KMS-11 (cell line): ENCODE results near the gene NHERF2.

Experiments
- H2AFZ ChIP-seq: fragments of 200-600 bp; sonication (generic); 2 replicates; pipeline ENCODE4 v1.6.1; 2016; ENCODE audit warnings: antibody characterized with exemption, mixed run types, low read depth
- H3K27ac ChIP-seq: fragments of 200-600 bp; sonication (generic); 2 replicates; pipeline ENCODE4 v1.6.1; 2016; ENCODE audit warnings: mild to moderate bottlenecking, mixed run types
- H3K27me3 ChIP-seq: fragments of 200-600 bp; sonication (generic); 2 replicates; pipeline ENCODE4 v1.6.1; 2017; ENCODE audit warnings: mild to moderate bottlenecking, low read depth, mixed run types, moderate library complexity; ENCODE audit not compliant: insufficient read depth
- H3K36me3 ChIP-seq: fragments of 200-600 bp; sonication (generic); 2 replicates; pipeline ENCODE4 v1.6.1; 2017; ENCODE audit warnings: mild to moderate bottlenecking, mixed run types; ENCODE audit not compliant: insufficient read depth
- H3K4me1 ChIP-seq: fragments of 200-600 bp; sonication (generic); 2 replicates; pipeline ENCODE4 v1.6.1; 2016; ENCODE audit warnings: mild to moderate bottlenecking, low read depth, mixed run types; ENCODE audit not compliant: poor library complexity, severe bottlenecking
- H3K4me2 ChIP-seq: fragments of 200-600 bp; sonication (generic); 2 replicates; pipeline ENCODE4 v1.7.0; 2016; ENCODE audit warnings: mild to moderate bottlenecking, mixed run types
- H3K4me3 ChIP-seq: fragments of 200-600 bp; sonication (generic); IDR thresholded peaks from 2 replicates; pipeline ENCODE4 v1.6.1; 2017; ENCODE audit warnings: low read depth, low read length, mixed read lengths; ENCODE audit not compliant: insufficient read depth
- H3K79me2 ChIP-seq: fragments of 200-600 bp; sonication (generic); 2 replicates; pipeline ENCODE4 v1.6.1; 2016; ENCODE audit warnings: low read depth, mixed run types; ENCODE audit not compliant: insufficient read depth
- H3K9ac ChIP-seq: fragments of 200-600 bp; sonication (generic); 2 replicates; pipeline ENCODE4 v1.6.1; 2016; ENCODE audit warnings: mild to moderate bottlenecking, mixed run types
- H4K20me1 ChIP-seq: fragments of 200-600 bp; sonication (generic); 2 replicates; pipeline ENCODE4 v1.6.1; 2016; ENCODE audit warnings: mild to moderate bottlenecking, mixed run types; ENCODE audit not compliant: insufficient read depth
- TF ChIP-seq, protein P1 (sequence below): fragments of 200-600 bp; sonication (generic); conservative IDR thresholded peaks from 2 replicates; pipeline ENCODE4 v1.6.1; 2017; ENCODE audit warnings: low read depth, mild to moderate bottlenecking, antibody characterized with exemption, low read length, moderate library complexity, mixed read lengths

NHERF2 gene

DNA sequence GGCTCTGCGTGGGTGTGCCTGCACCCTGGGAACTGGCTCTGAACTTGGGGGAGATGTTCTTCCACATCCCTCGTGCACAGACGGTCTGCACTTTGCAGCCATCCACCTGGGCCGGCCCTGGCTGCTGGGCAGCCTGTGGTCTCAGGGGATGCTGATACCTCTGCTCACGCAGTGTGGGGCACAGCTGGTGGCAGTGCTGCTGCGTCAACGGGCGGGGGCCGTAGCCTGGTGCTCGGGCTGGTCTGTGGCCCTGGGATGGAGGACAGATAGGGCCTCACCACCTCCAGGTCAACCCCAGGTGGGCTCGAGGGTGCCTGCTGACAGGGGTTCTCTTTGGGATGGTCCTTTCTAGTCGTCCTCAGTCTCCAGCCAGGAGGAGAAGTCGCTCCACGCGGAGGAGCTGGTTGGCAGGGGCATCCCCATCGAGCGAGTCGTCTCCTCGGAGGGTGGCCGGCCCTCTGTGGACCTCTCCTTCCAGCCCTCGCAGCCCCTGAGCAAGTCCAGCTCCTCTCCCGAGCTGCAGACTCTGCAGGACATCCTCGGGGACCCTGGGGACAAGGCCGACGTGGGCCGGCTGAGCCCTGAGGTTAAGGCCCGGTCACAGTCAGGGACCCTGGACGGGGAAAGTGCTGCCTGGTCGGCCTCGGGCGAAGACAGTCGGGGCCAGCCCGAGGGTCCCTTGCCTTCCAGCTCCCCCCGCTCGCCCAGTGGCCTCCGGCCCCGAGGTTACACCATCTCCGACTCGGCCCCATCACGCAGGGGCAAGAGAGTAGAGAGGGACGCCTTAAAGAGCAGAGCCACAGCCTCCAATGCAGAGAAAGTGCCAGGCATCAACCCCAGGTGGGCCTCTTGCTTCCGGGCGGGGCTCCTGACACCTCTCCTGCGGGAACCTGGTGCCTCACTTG, 57.4 kb downstream of the NHERF2 start:
- H3K36me3 ChIP-seq = 0 out of 2 replicates have a peak, but pooled peaks cover 3% of the 10 kb centered on the region
- H3K79me2 ChIP-seq = no peaks in the 10 kb centered on the region
- H2AFZ ChIP-seq = no peak overlapping the region
- no peak overlapping the region for H3K27ac ChIP-seq
- H4K20me1 ChIP-seq = no peaks in the 10 kb centered on the region
- no peaks in the 10 kb centered on the region for H3K4me1 ChIP-seq
- no peak overlapping the region for H3K4me2 ChIP-seq
- H3K9ac ChIP-seq = no peak overlapping the region
- H3K27me3 ChIP-seq = no peaks in the 10 kb centered on the region
- TF ChIP-seq, protein P1, sequence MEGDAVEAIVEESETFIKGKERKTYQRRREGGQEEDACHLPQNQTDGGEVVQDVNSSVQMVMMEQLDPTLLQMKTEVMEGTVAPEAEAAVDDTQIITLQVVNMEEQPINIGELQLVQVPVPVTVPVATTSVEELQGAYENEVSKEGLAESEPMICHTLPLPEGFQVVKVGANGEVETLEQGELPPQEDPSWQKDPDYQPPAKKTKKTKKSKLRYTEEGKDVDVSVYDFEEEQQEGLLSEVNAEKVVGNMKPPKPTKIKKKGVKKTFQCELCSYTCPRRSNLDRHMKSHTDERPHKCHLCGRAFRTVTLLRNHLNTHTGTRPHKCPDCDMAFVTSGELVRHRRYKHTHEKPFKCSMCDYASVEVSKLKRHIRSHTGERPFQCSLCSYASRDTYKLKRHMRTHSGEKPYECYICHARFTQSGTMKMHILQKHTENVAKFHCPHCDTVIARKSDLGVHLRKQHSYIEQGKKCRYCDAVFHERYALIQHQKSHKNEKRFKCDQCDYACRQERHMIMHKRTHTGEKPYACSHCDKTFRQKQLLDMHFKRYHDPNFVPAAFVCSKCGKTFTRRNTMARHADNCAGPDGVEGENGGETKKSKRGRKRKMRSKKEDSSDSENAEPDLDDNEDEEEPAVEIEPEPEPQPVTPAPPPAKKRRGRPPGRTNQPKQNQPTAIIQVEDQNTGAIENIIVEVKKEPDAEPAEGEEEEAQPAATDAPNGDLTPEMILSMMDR = no peak
- no peak overlapping the region for H3K4me3 ChIP-seq

DNA sequence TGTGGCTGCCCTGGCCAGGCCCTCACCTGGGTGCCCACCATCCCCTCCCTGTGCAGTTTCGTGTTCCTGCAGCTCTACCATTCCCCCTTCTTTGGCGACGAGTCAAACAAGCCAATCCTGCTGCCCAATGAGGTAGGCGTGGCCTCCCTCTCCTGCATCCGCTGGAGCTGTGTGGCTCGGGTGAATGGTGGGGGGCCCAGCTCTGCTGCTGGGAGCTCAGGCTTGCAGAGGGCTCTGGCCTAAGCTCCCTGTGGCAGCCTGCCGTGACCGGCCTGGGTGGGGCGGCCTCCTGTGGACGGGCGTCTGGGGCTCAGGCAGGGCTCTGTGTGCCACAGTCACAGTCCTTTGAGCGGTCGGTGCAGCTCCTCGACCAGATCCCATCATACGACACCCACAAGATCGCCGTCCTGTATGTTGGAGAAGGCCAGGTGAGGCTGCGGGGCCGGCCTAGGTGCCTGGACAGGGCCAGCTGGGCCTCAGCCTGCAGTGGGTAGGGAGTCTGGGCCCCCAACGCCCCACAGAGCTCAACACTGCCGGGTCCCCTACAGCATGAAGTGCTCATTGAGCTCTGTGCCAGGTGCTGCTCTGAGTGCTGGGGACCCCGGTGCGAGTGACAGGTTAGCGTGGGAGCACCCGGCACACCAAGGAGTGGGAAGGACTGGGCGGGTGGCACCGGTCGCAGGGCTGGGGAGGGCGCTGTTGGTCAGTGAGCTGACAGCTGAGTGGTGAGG, 58.4 kb downstream of the NHERF2 start:
- Histone ChIP-seq H3K27me3 (no peaks in the 10 kb centered on the region), H3K4me3 (no peak overlapping the region), H4K20me1 (no peaks in the 10 kb centered on the region)

GRCh38 chr16:2085669-2086068, 59.0 kb downstream of the NHERF2 start:
- Histone ChIP-seq H3K4me2 (no peak overlapping the region), H2AFZ (no peak overlapping the region), H3K9ac (no peak overlapping the region), H4K20me1 (no peaks in the 10 kb centered on the region), H3K4me1 (no peaks in the 10 kb centered on the region), H3K4me3 (no peak overlapping the region), H3K27me3 (no peaks in the 10 kb centered on the region), H3K36me3 (0 out of 2 replicates have a peak, but pooled peaks cover 3% of the 10 kb centered on the region), H3K79me2 (no peaks in the 10 kb centered on the region), H3K27ac (no peak overlapping the region)
- TF ChIP-seq, protein P1 = no peak

More for the DNA sequence above, 58.4 kb downstream of the NHERF2 start:
- H2AFZ ChIP-seq = no peak overlapping the region
- no peak overlapping the region for H3K9ac ChIP-seq
- TF ChIP-seq, protein P1 = no peak
- 0 out of 2 replicates have a peak, but pooled peaks cover 3% of the 10 kb centered on the region for H3K36me3 ChIP-seq
- H3K4me2 ChIP-seq = no peak overlapping the region
- H3K27ac ChIP-seq = no peak overlapping the region
- no peaks in the 10 kb centered on the region for H3K4me1 ChIP-seq
- no peaks in the 10 kb centered on the region for H3K79me2 ChIP-seq

- no peaks in the 10 kb centered on the region for H3K4me1 ChIP-seq
- TF ChIP-seq, protein P1 = no peak
- no peak overlapping the region for H3K4me2 ChIP-seq
- 0 out of 2 replicates have a peak, but pooled peaks cover 3% of the 10 kb centered on the region for H3K36me3 ChIP-seq
- no peaks in the 10 kb centered on the region for H3K27me3 ChIP-seq
- H4K20me1 ChIP-seq = no peaks in the 10 kb centered on the region
- H3K4me3 ChIP-seq = no peak overlapping the region
- H3K27ac ChIP-seq = no peak overlapping the region
- H3K79me2 ChIP-seq = no peaks in the 10 kb centered on the region
- H3K9ac ChIP-seq = no peak overlapping the region
- no peak overlapping the region for H2AFZ ChIP-seq
Measured at GRCh38 chr16:2086106-2086742, 59.5 kb downstream of the NHERF2 start.
